ENCODE results near the gene MSH2. TPM values are rescaled to one million over a fixed set of nuclear protein-coding genes. Genes with fewer than 3 reads are reported as not detected.
A peak's percentile ranks its signal among the peaks of the same experiment; 100 is the strongest.

The MSH2 gene
- polyA plus RNA-seq (2012; ENCODE audit: insufficient read length, low read depth): 14.9 TPM

DNA sequence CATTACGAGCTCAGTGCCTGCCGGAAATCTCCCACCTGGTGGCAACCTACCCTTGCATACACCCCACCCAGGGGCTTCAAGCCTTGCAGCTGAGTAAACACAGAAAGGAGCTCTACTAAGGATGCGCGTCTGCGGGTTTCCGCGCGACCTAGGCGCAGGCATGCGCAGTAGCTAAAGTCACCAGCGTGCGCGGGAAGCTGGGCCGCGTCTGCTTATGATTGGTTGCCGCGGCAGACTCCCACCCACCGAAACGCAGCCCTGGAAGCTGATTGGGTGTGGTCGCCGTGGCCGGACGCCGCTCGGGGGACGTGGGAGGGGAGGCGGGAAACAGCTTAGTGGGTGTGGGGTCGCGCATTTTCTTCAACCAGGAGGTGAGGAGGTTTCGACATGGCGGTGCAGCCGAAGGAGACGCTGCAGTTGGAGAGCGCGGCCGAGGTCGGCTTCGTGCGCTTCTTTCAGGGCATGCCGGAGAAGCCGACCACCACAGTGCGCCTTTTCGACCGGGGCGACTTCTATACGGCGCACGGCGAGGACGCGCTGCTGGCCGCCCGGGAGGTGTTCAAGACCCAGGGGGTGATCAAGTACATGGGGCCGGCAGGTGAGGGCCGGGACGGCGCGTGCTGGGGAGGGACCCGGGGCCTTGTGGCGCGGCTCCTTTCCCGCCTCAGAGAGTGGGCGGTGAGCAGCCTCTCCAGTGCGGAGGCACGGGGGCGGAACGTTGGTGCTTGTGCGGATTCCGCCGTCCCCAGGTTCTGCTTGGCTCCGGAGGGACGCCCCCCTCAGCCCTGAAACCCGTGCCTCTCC lies at the start of gene MSH2:
MSH2 (plus strand) TSS at position 352 of the 804 bp plus-strand sequence; CDS start at position 388, 36 bp downstream.
- TF ChIP-seq POLR2AphosphoS5 (IDR thresholded peaks at IDR 0.05; ENCODE audit: low read depth, low read length): peak; percentile 82
- peak; percentile 82 for TF ChIP-seq FOXP2 (optimal IDR thresholded peaks at IDR 0.05; ENCODE audit: borderline replicate concordance, extremely low read depth, extremely low read length, insufficient read depth)
- peak; percentile 78; the same call in 1 of the 2 replicates for TF ChIP-seq TAF1 (IDR thresholded peaks at IDR 0.05; ENCODE audit: borderline replicate concordance, insufficient read depth, low read length)
- TF ChIP-seq, protein P1, sequence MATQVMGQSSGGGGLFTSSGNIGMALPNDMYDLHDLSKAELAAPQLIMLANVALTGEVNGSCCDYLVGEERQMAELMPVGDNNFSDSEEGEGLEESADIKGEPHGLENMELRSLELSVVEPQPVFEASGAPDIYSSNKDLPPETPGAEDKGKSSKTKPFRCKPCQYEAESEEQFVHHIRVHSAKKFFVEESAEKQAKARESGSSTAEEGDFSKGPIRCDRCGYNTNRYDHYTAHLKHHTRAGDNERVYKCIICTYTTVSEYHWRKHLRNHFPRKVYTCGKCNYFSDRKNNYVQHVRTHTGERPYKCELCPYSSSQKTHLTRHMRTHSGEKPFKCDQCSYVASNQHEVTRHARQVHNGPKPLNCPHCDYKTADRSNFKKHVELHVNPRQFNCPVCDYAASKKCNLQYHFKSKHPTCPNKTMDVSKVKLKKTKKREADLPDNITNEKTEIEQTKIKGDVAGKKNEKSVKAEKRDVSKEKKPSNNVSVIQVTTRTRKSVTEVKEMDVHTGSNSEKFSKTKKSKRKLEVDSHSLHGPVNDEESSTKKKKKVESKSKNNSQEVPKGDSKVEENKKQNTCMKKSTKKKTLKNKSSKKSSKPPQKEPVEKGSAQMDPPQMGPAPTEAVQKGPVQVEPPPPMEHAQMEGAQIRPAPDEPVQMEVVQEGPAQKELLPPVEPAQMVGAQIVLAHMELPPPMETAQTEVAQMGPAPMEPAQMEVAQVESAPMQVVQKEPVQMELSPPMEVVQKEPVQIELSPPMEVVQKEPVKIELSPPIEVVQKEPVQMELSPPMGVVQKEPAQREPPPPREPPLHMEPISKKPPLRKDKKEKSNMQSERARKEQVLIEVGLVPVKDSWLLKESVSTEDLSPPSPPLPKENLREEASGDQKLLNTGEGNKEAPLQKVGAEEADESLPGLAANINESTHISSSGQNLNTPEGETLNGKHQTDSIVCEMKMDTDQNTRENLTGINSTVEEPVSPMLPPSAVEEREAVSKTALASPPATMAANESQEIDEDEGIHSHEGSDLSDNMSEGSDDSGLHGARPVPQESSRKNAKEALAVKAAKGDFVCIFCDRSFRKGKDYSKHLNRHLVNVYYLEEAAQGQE (IDR thresholded peaks at IDR 0.05; ENCODE audit: insufficient read depth in 1 of 2, low read depth in 2 of 2, low read length in 2 of 2): no peak
- TF ChIP-seq SIN3A (IDR thresholded peaks at IDR 0.05; ENCODE audit: borderline replicate concordance, insufficient read depth, low read length): peak; percentile 78; the same call in 1 of the 2 replicates

DNA sequence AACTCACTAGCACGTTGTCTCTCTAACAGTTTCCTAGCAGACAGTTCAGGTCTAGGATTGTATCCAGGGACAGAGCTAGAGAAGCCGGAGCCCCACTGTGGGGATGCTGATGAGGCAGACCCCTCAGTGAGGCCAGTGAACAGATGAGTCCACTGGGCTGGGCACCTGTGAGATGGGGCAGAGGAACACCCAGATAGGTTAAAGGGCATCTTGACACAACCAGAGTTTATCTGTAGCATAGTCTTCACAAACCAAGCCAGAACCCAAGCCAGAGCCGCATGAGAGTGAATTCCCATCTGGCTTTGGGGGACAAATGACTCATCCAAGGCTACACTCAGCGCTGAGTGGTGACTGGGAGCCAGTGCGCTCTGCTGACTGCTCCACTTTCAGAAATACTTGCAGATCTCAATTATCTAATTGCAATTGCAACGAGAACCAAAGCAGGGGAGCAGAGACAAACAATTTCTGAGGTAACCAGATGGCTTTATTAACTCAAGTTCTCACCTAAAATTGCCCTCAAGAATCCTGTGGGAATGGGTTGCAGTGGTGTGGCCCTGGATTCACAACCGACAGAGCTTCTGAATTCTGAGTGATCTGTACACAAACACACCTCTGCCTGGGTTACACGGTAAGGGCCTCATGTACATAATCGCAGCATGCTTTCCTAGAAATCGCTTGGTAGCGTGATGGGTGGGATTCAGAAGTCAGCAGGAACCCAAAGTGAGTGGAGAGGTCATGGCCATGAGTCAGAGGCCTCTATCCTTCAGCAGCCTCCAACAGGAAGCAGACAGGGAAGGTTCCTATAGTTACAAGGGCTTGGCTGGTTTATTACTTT lies 48.7 kb upstream of the MSH2 start:
- no peak for TF ChIP-seq FOXP2 (optimal IDR thresholded peaks at IDR 0.05; ENCODE audit: borderline replicate concordance, extremely low read depth, extremely low read length, insufficient read depth)
- TF ChIP-seq, protein P1 (IDR thresholded peaks at IDR 0.05; ENCODE audit: insufficient read depth in 1 of 2, low read depth in 2 of 2, low read length in 2 of 2): 0 out of 4 replicates have a peak, but pooled peaks of 1 of the 2 experiments have one; percentile 36

DNA sequence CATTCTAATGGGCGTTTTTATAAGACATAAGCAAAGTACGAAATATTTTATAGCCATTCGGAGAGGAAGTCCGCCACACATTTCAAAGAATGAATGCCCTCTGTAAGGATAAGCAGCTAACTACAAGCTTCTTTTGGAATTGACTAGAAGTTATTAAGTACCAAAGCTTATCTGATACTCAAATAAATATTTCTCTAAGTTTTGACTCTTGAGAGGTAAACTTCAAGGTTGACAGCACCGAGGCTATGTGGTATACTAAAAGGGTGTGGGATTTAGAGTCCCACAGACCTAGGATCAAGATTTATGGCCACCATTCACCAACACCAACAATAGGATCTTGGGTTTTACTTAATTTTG lies 48.1 kb upstream of the MSH2 start:
- TF ChIP-seq FOXP2 (optimal IDR thresholded peaks at IDR 0.05; ENCODE audit: borderline replicate concordance, extremely low read depth, extremely low read length, insufficient read depth) (no peak), SIN3A (IDR thresholded peaks at IDR 0.05; ENCODE audit: borderline replicate concordance, insufficient read depth, low read length) (no peak), POLR2AphosphoS5 (IDR thresholded peaks at IDR 0.05; ENCODE audit: low read depth, low read length) (no peak), TAF1 (IDR thresholded peaks at IDR 0.05; ENCODE audit: borderline replicate concordance, insufficient read depth, low read length) (no peak)
- TF ChIP-seq, protein P1 (IDR thresholded peaks at IDR 0.05; ENCODE audit: insufficient read depth in 1 of 2, low read depth in 2 of 2, low read length in 2 of 2): no peak

DNA sequence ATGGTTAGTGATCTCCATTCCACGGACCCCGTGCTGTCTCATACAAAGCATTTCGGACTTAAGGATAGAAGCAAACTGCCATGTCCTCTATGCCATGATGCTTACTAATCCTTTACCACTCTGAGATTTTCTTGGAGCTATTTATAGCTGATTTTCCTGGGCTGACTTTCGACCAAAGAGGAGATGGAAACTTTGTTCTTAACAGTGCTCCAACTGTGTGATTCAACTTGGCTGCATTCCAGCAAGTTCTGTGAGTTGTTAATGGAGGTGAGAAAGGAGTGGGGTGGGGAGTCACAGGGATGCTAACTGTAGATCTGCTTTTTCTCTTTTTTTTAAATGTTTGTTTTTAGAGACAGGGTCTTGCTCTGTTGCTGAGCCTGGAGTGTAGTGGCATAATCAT lies 45.5 kb upstream of the MSH2 start:
- TF ChIP-seq SIN3A (IDR thresholded peaks at IDR 0.05; ENCODE audit: borderline replicate concordance, insufficient read depth, low read length) (no peak), FOXP2 (optimal IDR thresholded peaks at IDR 0.05; ENCODE audit: borderline replicate concordance, extremely low read depth, extremely low read length, insufficient read depth) (no peak), POLR2AphosphoS5 (IDR thresholded peaks at IDR 0.05; ENCODE audit: low read depth, low read length) (no peak), TAF1 (IDR thresholded peaks at IDR 0.05; ENCODE audit: borderline replicate concordance, insufficient read depth, low read length) (no peak)
- TF ChIP-seq, protein P1 (IDR thresholded peaks at IDR 0.05; ENCODE audit: insufficient read depth in 1 of 2, low read depth in 2 of 2, low read length in 2 of 2): no peak

Measured in PFSK-1 (cell line).